HepG2 (cell line): Measurements from ENCODE around the gene TEAD3. TPM values are rescaled to one million over a fixed set of nuclear protein-coding genes. Genes with fewer than 3 reads are reported as not detected.
A peak's percentile ranks its signal among the peaks of the same experiment; 100 is the strongest.

Experiments
- BCLAF1 ChIP-seq: fragments of 450-650 bp; IDR thresholded peaks from 2 replicates; pipeline ENCODE4 v1.6.1; 2017; ENCODE audit warnings: mild to moderate bottlenecking
- ELF3 ChIP-seq: IDR thresholded peaks from 2 replicates; pipeline ENCODE4 v1.6.1; 2016; ENCODE audit warnings: missing genetic modification reagents, missing compliant biosample characterization
- GABPB1 ChIP-seq: IDR thresholded peaks from 2 replicates; pipeline ENCODE4 v1.6.1; 2016; ENCODE audit warnings: mild to moderate bottlenecking, missing genetic modification reagents, moderate library complexity, missing compliant biosample characterization
- LCORL ChIP-seq, 2 experiments: fragments of 450-650 bp in 1 of 2; sonication (generic) in 1 of 2; formaldehyde crosslinking in 1 of 2; IDR thresholded peaks; 2 replicates each; pipeline versions ENCODE4 v1.5.0 to v1.6.1; 2017 to 2020; ENCODE audit warnings: antibody characterized with exemption in 1 of 2, missing genetic modification reagents in 1 of 2
- MAFK ChIP-seq, 2 experiments: IDR thresholded peaks in 1 of 2; conservative IDR thresholded peaks in 1 of 2; 2 replicates each; pipeline ENCODE4 v1.6.1; 2011; ENCODE audit warnings: improper control_type of control experiment in 2 of 2, low read length in 2 of 2
- MLX ChIP-seq: IDR thresholded peaks from 2 replicates; pipeline ENCODE4 v1.6.1; 2016
- NR2C2 ChIP-seq: sonication (generic); formaldehyde crosslinking; IDR thresholded peaks from 2 replicates; pipeline ENCODE4 v1.4.0; 2020; ENCODE audit warnings: missing genetic modification reagents, mild to moderate bottlenecking, moderate library complexity, borderline replicate concordance
- POGK ChIP-seq: sonication (generic); formaldehyde crosslinking; conservative IDR thresholded peaks from 2 replicates; pipeline ENCODE4 v1.8.0; 2022; ENCODE audit warnings: mild to moderate bottlenecking, moderate library complexity, missing genetic modification reagents
- SIX1 ChIP-seq: sonication (generic); formaldehyde crosslinking; IDR thresholded peaks from 2 replicates; pipeline ENCODE4 v1.4.0; 2020; ENCODE audit warnings: missing genetic modification reagents, borderline replicate concordance
- SNAI1 ChIP-seq: sonication (generic); formaldehyde crosslinking; IDR thresholded peaks from 2 replicates; pipeline ENCODE4 v1.5.0; 2020; ENCODE audit warnings: mild to moderate bottlenecking, missing genetic modification reagents, borderline replicate concordance
- TFDP2 ChIP-seq: sonication (generic); formaldehyde crosslinking; IDR thresholded peaks from 2 replicates; pipeline ENCODE4 v1.4.0; 2020; ENCODE audit warnings: missing genetic modification reagents
- ZFP82 ChIP-seq: sonication (generic); formaldehyde crosslinking; IDR thresholded peaks from 2 replicates; pipeline ENCODE4 v1.5.1; 2020; ENCODE audit warnings: mild to moderate bottlenecking, missing genetic modification reagents, borderline replicate concordance
- ZNF18 ChIP-seq: sonication (generic); formaldehyde crosslinking; IDR thresholded peaks from 2 replicates; pipeline ENCODE4 v1.8.0; 2022; ENCODE audit warnings: mild to moderate bottlenecking, missing genetic modification reagents; ENCODE audit not compliant: insufficient replicate concordance
- ZNF251 ChIP-seq: sonication (generic); formaldehyde crosslinking; IDR thresholded peaks from 2 replicates; pipeline ENCODE4 v1.9.0; 2021; ENCODE audit warnings: mild to moderate bottlenecking, missing genetic modification reagents
- ZNF367 ChIP-seq: sonication (generic); formaldehyde crosslinking; IDR thresholded peaks from 2 replicates; pipeline ENCODE4 v1.4.0; 2020; ENCODE audit warnings: missing genetic modification reagents, borderline replicate concordance
- ZNF577 ChIP-seq: sonication (generic); formaldehyde crosslinking; IDR thresholded peaks from 2 replicates; pipeline ENCODE4 v1.4.0; 2020; ENCODE audit warnings: mild to moderate bottlenecking, low read depth, missing genetic modification reagents, borderline replicate concordance
- ZNF709 ChIP-seq: sonication (generic); formaldehyde crosslinking; IDR thresholded peaks from 2 replicates; pipeline ENCODE4 v1.5.0; 2020; ENCODE audit warnings: mild to moderate bottlenecking, missing genetic modification reagents
- ZNF850 ChIP-seq: sonication (generic); formaldehyde crosslinking; conservative IDR thresholded peaks from 2 replicates; pipeline ENCODE4 v1.9.0; 2021; ENCODE audit warnings: mild to moderate bottlenecking, missing genetic modification reagents
- ZNF891 ChIP-seq: sonication (generic); formaldehyde crosslinking; IDR thresholded peaks from 2 replicates; pipeline ENCODE4 v1.5.0; 2020; ENCODE audit warnings: mild to moderate bottlenecking, missing genetic modification reagents
- polyA plus RNA-seq, 8 experiments: library from polyadenylated mRNA; depleted of rRNA in 3 of 8; stranded (reverse) in 7 of 8; unstranded in 1 of 8; fragments of >200 nt; fragmentation: Illumina TruSeq in 4 of 8; extraction: Trizol in 4 of 8; gene quantifications; 2 replicates each; pipeline versions ENCODE4 v1.2.1 to v1.2.3, GENCODE V29; 2011 to 2016; ENCODE audit warnings: low read depth in 4 of 8, missing spikeins in 1 of 8, mixed read lengths in 1 of 8; ENCODE audit not compliant: insufficient read depth in 1 of 8
- total RNA-seq, 5 experiments: library from RNA; depleted of rRNA; stranded (reverse); fragments of >200 nt; fragmentation: Illumina TruSeq; extraction: Trizol; gene quantifications; 2 replicates each; pipeline ENCODE4 v1.2.3, GENCODE V29; 2016; ENCODE audit warnings: low read depth in 1 of 5

Gene TEAD3
- total and polyA plus RNA-seq, 2 of the 13 experiments (the other 11 are each of a cell fraction or from before 2014, with no cell fraction given) = 15.1 to 16.5 TPM

GRCh38 chr6:35497571-35498421, 917 bp upstream of the TEAD3 start (continued):
- TF ChIP-seq ZFP82 (peak; percentile 91; the same call in 1 of the 2 replicates), SIX1 (CRISPR knock-in tag) (no peak; the same call in 1 of the 2 replicates), LCORL (IDR thresholded peaks at IDR 0.05) (no peak), LCORL (CRISPR knock-in tag; IDR thresholded peaks at IDR 0.05) (peak; percentile 78), ZNF891 (CRISPR knock-in tag) (peak; percentile 80; the same call in 1 of the 2 replicates), SNAI1 (0 out of 2 replicates have a peak, but pooled peaks have one; percentile 53), POGK (CRISPR knock-in tag) (peak; percentile 83; the same call in 1 of the 2 replicates), NR2C2 (CRISPR knock-in tag) (no peak), ZNF709 (CRISPR knock-in tag) (peak; percentile 96), ZNF251 (peak; percentile 87; the same call in 1 of the 2 replicates), MAFK (conservative IDR thresholded peaks at IDR 0.05 in 1 of 2, IDR thresholded peaks at IDR 0.05 in 1 of 2; ENCODE audit: low read length in 2 of 2) (no peak), ZNF577 (peak; percentile 66; the same call in 1 of the 2 replicates), ZNF18 (no peak), ZNF850 (0 out of 2 replicates have a peak, but pooled peaks have one; percentile 62), GABPB1 (CRISPR knock-in tag) (peak; percentile 90), MLX (no peak), TFDP2 (CRISPR knock-in tag) (peak; percentile 84), ELF3 (peak; percentile 78), ZNF367 (peak; percentile 79; the same call in 1 of the 2 replicates), BCLAF1 (no peak)
